ENCODE data around the gene ACAD10.

ACAD10 gene

DNA sequence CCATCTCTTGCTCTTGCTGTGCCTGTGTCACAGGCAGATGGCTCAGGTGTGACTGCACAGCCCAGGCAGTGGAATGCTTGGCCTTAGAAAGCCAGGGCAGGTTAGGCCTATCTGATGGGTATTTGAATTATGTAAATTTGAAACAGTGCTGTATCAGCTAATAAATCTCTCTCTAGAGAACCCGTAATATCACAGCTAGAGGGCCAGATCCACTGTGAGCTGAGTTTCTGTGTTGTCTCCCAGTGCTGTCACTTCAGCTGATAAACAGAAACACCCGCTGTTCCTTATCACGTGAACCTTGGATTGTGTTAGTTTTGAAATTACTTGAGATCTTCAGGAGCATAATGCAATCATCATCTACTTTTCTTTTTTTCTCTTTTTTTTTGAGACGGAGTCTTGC, 59.4 kb downstream of the ACAD10 start:
- ChIA-PET CTCF (interaction anchor here (1.0 to 3.3 kb wide), 3 partner anchors 14 to 71 kb away, joined by 3 to 14 read pairs (median 10); no protein-coding TSS in a partner anchor), POLR2A (no interaction called here)
- DNase-seq (ENCODE audit: low read depth, low spot score), result no peak
- H3K4me3 ChIP-seq (ENCODE audit: low read depth, low read length), result no peak overlapping the region
- no peak for TF ChIP-seq CTCF (IDR thresholded peaks at IDR 0.05; ENCODE audit: insufficient read depth, low read length, missing control alignments)

- ChIA-PET POLR2A (no interaction called here), CTCF (interaction anchor here (1.4 kb wide), 2 partner anchors 11 to 69 kb away, joined by 5 read pairs; no protein-coding TSS in a partner anchor)
- DNase-seq (ENCODE audit: low read depth, low spot score), result no peak
- no peak overlapping the region for H3K4me3 ChIP-seq (ENCODE audit: low read depth, low read length)
- no peak for TF ChIP-seq CTCF (IDR thresholded peaks at IDR 0.05; ENCODE audit: insufficient read depth, low read length, missing control alignments)
Observed at GRCh38 chr12:111747333-111747732, 61.5 kb downstream of the ACAD10 start.

DNA sequence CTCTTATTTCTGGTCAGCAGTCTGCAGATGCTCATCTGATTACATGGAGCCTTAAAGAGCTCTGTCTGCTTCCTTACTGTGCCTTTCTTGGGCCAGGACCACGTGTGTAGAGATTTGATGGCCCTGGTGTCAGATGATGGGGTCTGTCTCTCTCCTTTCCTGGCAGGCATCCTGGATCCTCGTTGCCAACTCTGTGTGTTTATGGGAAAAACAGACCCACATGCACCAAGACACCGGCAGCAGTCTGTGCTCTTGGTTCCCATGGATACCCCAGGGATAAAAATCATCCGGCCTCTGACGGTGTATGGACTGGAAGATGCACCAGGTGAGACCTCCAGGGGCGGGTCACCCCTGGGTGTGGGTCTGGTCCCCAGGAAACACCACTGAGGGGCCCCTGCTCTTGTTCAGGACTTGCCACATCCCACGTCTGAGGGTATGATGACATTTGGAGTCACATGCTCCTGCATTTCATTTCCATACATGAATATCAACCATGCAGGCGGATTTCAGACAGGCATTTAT, 62.4 kb downstream of the ACAD10 start:
- no peak for DNase-seq (ENCODE audit: low read depth, low spot score)
- TF ChIP-seq CTCF (IDR thresholded peaks at IDR 0.05; ENCODE audit: insufficient read depth, low read length, missing control alignments), result no peak
- CTCF ChIA-PET, result interaction anchor here (1.4 kb wide), 1 partner anchor 12 kb away, joined by 5 read pairs; no protein-coding TSS in a partner anchor
- H3K4me3 ChIP-seq (ENCODE audit: low read depth, low read length), result no peak overlapping the region
- POLR2A ChIA-PET, result no interaction called here

DNA sequence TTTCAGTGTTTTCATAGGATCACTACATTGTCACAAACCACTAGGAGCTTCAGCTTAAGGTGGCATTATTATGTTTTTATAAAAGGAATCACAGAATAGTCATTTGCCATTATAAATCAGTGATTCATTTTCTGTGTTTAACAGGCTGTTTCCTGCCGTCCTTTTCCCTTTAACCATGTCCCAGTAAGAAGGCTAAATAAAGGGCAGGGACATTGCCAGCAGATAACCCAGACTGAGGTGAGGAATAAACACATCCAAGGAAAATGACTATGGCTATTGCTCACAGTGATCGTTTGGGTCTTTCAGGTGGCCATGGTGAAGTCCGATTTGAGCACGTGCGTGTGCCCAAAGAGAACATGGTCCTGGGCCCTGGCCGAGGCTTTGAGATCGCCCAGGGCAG, 63.0 kb downstream of the ACAD10 start:
- CTCF ChIA-PET, result no interaction called here
- POLR2A ChIA-PET, result no interaction called here
- H3K4me3 ChIP-seq (ENCODE audit: low read depth, low read length), result no peak overlapping the region
- no peak for DNase-seq (ENCODE audit: low read depth, low spot score)
- TF ChIP-seq CTCF (IDR thresholded peaks at IDR 0.05; ENCODE audit: insufficient read depth, low read length, missing control alignments), result no peak

DNA sequence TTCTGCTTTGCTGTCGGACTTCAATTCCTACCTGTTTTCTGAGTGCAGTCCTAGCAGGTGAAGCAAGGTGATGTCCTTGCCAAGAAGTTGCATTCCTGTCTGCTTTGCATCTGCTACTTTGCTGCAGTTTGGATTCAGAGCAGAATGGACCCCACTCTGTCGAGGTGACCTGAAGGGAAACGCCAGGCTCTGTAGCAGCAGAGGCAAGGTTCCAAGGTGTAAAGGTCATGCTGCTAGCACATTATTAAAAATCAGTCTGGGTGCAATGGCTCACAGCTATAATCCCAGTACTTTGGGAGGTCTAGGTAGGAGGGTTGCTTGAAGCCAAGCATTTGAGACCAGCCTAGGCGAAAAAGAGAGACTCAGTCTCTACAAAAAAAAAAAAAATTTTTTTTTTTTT, 63.5 kb downstream of the ACAD10 start:
- no peak for TF ChIP-seq CTCF (IDR thresholded peaks at IDR 0.05; ENCODE audit: insufficient read depth, low read length, missing control alignments)
- ChIA-PET POLR2A (no interaction called here), CTCF (no interaction called here)

DNA sequence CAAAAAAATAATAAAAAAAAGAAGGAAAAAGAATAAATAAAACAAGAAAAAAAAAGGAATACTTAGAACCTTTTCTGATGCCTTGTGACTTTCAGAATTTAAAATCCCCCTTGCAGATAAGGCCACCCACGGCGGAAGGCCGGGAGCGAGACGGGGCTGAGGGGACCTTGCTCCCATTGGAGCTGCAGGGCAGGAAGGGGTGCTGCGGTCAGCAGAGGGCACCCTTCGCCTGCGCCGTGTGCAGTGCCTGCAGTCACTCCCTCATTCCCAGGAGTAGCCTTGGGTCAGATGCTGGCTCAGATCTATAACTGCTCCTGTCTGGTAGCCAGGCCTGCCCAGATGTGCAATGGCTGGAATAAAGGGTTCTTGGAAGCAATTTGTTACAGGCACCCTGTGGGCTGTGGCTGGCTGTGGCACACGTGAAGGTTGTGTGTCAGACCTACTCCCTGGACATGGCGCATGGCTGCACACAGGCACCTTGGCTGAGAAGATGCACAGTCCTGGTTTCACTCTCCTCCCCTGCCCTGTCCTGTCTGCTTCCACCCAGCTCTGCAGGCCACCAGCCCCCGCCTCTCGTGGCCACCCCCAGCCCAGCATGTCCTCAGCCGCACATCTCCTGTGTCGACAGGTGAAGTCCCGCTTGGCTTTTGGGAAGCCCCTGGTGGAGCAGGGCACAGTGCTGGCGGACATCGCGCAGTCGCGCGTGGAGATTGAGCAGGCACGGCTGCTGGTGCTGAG, 67.5 kb downstream of the ACAD10 start:
- no peak for DNase-seq (ENCODE audit: low read depth, low spot score)
- POLR2A ChIA-PET, result no interaction called here
- no peak overlapping the region for H3K4me3 ChIP-seq (ENCODE audit: low read depth, low read length)
- CTCF ChIA-PET, result interaction anchor here (0.7 to 10.3 kb wide), 20 partner anchors 9 to 924 kb away, joined by 3 to 209 read pairs (median 5); partner anchors contain the start of gene ALDH2
- TF ChIP-seq CTCF (IDR thresholded peaks at IDR 0.05; ENCODE audit: insufficient read depth, low read length, missing control alignments), result peak; percentile 84

More for the DNA sequence above, 63.5 kb downstream of the ACAD10 start:
- no peak for DNase-seq (ENCODE audit: low read depth, low spot score)
- no peak overlapping the region for H3K4me3 ChIP-seq (ENCODE audit: low read depth, low read length)
